Activated CD8-positive, alpha-beta memory T cell treated with anti-CD3 and anti-CD28 coated beads, Interleukin-2, amount 50 U/mL, for 24 hours (primary cell): ENCODE measurements around the gene KCNE3.

ENCODE experiments used
- DNase-seq: peaks from one replicate; pipeline ENCODE4 v3.0.0-alpha.2; 2020; ENCODE audit errors: extremely low read depth

KCNE3 gene, protein sequence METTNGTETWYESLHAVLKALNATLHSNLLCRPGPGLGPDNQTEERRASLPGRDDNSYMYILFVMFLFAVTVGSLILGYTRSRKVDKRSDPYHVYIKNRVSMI

DNA sequence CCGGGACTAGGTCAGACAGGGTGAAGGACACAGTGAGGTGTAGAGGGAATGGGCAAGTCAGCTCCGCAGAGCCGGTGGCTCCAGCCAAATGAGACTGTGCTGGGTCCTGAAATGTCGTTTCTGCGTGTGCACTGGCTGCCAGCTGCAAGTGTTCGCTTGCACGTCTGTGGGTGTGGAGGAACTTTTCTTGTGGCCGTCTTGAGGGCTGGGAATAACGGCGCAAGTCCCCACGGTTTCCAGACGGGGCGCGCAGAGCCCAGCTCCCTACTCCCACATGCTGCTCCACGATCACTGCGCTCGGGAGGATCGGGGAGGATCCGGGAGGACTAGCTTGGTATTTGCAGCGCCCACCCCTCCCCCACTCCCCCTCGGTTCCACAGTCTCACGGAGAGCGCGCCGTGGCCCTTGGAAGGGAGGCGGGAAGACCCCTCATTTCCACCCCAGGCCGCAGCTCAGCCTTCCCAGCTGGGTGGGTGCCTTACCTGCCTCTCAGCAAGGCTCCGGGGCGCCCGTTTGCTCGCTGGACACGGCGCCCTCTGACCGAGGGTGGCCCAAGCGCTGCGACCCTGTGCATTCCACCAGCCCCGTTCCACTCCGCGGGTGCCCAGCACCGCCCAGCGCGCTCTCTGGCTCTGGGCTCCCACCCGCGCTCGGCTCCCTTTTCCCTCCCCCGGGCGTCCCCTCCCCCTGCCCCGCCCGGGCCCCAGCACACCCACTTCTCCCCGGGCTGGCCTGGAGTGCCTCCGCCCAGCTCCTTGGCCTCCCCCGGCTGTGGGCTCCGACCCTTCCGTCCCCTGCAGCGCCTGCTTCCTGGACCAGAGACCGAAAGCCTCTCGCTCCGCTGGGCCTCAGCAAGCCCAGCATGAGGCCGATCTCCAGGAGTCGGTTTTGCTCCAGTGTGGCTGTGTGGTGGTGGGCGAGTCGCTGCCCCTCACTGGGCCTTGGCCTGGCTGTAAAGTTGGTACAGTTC lies at the start of gene KCNE3:
Gene KCNE3 (minus strand): TSS at position 634 of the 970 bp plus-strand sequence. CDS start 9,986 bp downstream, outside the sequence.
- DNase-seq = no peak

DNA sequence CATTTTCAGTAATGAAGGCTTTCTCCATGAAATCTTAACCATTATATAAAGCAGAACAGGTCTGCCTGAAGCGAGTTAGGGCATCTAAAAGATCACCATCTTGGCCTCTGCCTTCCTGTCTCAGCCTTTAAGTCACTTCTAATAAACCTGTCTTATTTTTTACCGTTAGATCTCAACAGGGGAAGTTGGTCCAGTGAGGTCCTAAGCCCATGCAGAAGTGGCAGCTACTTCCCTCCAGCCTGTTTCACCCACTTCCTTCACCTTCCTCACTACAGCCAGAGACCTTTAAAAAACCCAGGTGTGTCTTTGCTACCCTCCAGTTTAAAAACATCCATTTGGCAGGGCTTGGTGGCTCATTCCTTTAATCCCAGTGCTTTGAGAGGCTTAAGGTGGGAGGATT lies 40.2 kb upstream of the KCNE3 start:
- DNase-seq = no peak

DNA sequence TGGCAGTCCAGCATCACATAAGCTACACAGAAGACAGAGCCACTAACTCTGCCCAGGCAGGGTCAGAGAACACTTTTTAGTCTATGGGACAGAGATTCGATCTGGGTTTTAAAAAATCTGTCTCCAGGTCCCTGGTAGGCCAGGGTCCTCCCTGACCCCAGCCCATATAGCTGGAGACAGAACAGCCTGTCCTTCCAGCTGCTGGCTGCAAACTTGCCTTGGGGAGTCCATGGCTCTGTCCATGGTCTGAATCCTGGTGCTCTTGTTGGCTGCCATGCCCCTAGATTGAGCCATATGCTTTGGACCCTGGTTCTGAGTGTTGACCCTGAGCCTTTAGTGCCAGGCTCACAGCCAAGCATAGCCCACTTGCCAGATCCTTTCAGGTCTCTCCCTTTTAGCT lies 39.5 kb upstream of the KCNE3 start:
- no peak for DNase-seq

DNA sequence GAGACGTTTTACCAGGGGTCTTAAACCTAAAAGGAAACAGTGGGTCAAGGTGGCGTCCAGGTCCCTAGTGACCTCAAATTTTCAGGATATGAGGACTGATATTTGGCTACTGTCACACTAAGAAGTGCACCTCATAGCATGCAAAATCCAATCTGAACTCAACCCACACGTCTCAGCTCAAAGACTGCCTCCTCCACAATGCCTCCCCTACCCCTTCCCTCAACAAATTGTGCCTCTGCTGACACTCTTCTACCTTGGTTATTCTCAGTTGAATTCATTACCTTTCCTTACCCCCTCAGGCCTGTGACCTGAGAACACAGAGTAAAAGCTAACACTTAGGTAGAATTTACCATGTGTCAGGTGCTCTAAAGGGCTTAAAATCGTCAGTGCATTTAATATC lies 38.6 kb upstream of the KCNE3 start:
- DNase-seq = no peak

DNA sequence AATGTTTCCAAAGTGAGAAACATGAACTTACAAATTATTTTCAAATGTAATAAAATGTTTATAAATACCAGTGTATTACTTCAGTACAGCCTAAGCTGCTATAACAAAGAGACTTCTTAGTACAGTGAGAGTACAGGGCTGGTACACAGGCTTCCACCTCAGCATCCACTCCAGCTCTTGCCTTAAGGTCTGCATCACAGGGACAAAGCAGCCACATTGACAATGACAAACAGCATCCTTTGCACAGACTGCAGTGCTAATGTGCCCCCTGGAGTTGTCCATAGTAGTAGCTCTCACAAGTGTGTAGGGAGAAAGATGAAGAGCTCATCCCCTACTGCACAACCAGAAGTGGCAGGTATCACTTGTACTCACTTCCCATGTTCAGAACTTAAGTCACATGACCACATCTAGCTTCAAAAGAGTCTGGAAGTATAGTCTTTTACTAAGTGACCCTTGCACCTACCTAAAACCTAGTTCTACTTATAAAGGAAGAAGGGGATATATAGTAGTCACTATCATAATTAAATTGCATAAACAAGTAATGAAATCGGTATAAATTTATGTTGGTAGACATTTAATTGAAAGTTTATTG lies 36.8 kb upstream of the KCNE3 start:
- no peak for DNase-seq

DNA sequence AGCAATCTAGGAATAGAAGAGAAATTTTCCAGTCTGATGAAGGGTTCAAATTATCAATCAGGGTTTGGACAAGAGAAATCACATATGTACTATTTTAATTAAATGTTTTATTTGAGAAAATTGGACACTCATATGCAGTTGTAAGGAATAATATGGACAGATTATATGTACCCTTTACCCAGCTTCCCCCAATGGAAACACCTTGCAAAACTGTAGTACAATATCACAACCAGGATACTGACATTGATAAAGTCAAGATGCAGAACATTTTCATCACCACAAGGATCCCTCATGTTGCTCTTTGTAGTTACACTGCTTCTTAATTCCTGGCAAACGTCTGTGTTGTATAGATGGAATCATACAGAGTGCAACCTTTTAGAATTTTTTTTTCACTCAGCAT lies 27.6 kb upstream of the KCNE3 start:
- no peak for DNase-seq

DNA sequence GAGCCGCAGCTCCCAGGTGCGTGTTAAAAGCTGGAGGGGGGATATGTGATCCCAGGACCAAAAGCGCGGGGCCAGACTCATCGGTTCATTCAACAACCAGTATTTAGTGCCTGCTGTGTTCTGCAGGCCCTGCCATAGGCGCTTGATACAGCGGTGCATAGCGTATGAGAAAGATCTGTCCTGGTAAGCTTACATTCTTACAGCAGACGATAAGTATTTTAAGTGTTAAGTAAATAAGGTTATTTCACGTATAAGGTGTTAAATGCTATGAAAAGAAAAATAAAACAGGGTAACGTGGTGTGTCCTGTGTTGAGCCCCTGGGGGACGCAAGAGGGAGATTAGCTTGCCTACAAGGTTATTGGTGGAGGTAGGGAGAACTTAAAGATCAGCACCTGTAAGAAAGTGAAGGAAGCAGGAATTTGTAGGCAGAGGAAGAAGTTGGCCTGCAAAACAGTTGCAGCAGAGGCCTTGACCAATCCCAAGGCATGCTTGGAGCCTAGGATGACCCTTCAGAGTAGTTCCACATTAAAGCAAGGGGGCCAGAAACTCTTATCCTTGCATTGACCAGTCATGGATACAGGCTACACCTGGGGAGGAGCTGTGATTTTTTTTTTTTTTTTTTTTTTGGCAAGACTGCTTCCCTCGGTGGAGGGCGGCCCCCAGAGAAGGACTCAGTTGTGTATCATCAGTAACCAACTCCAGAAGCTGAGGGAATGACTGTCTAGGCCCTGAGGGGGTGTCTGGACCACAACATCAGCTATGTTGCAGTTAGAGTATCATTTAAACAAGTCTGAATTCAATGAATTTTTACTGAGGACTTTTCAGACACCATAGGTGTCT lies 26.7 kb upstream of the KCNE3 start:
- DNase-seq = no peak

DNA sequence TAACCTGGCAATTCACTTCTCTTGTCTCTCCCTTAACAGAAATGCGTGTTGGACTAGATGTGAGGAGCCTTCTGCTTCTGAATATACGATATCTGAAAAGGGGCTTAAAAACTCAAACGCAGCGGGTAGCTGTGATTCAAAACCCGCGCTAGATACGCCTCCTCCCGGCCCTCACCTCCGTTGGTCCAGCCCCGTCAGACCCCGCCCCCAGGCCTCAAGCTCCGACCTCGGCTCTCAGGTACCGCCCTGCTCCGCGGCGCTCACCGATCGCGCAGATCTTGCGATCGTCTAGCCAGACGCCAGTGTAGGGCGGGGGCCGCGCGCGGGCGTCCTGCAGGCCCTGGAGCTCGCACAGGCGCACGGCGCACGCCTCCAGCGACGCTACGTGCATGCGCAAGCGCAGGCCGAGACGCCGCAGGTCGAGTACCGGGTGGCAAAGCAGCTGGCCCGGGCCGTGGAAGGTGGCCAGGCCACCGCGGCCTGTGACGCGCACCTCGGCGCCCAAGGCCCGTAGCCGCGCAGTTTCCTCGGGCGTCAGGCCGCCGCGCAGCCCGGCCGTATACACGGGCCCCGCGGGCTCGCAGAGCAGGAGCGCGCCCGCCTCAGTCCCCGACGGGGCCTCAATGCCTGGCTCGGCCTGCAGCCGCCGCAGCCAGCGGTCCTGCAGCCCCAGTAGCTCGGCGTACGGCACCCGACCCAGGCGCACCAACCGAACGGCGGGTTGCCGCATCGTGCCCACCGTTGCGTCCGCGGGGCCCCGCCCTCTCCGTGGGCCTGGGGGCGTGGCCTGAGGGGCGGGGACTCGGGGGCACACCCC lies 25.8 kb upstream of the KCNE3 start, which contains the start of gene LIPT2:
Gene LIPT2 (minus strand): TSS at position 751 of the 817 bp plus-strand sequence. CDS start 21 bp downstream, at position 730.
- peak; percentile 91 for DNase-seq

DNA sequence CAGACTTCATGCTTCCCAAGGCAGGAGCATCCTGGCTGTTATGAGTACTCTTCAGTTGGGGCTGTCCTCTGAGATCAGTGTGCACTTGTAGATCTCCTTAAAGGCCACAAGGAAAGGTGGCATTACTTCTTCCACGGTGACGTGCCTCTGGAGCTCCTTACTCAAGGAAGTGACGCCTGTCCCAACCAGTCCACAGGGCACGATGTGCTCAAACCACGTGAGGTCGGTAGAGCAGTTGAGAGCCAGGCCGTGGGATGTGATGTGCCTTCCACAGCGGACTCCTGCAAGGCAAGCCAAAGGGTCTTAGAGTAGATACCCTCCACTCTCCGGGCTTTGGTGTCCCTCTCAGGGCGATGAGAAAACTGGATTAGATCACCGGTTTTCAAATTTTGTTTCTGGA lies 24.7 kb upstream of the KCNE3 start:
- no peak for DNase-seq

DNA sequence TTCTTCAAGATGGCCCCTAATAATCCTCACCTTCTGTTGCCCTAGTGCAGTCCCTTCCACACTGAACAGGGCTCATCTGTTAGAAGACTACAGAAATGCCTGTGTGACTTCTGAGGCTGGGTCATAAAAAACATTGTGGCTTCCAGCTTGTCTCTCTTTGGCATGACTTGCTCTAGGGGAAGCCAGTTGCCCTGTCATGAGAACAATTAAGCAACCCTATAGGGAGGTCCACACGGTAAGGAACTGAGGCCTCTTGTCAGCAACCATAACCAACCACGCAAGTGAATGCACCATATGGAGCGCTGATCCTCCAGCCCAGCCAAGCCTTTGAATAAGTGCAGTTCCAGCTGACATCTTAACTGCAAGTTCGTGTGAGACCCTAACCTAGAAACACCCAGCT lies 23.6 kb upstream of the KCNE3 start:
- no peak for DNase-seq

DNA sequence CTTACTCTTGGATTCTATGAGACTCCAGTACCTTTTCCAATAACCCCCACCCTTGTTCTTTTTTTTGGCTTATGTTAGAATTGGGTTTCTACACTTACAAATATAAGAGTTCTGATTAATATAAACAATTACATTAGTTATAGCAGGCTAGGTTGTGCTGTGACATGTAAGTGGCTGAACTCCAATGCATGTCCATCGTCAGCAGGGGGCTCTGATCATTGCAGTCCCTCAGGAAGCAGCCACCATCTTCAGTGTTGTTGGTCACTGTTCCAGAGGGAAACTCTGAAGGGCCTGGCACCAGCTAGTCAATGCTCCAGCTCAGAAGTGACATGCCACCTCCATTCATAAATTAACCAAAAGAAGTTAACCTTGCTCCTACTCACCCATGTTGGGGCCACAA lies 20.5 kb upstream of the KCNE3 start:
- no peak for DNase-seq

DNA sequence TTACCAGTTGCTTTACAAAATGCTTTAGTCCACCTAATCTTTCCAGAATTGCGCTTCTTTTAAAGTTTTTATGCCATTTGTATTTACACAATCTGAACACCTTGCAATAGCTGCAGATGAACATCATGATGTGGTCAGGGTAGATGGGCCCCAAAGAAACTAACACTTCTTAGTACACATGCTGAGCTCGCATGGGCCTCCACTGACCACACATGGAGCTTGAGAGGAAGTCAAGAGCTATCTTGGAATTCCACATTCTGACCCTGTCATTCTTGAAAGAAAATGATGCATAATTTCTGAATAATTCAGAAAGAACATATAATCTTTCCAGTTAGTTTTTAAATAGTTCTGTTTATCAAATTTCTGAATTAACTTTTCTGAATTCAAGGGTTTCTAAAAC lies 18.5 kb upstream of the KCNE3 start:
- DNase-seq = no peak

DNA sequence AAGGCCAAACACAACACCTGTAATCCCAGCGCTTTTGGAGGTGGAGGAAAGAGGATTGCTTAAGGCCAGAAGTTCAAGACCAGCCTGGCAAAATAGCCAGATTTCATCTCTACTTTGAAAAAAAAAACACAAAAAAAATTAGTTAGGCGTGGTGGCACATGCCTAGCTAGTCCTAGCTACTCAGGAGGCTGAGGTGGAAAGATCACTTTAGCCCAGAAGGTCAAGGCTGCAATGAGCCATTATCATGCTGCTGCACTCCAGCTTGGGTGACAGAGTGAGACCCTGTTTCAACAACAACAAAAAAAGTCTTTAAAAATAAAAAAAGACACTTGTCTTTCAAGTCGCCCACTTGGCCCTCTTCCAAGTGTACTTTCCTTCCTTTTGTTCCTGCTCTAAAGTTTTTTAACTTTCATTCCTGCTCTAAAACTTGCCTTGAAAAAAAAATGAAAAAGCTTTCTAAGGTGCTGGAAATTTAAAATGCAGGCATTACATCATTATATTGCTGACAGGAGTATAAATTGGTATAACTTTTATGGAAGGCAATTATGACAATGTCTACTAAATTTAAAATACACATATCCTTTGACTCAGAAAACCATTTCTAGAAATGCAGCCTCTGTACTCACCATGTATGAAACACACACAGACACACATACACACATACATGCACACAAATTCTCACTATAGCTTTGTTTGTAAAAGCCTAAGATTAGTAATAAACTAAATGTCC lies 13.5 kb upstream of the KCNE3 start:
- no peak for DNase-seq

DNA sequence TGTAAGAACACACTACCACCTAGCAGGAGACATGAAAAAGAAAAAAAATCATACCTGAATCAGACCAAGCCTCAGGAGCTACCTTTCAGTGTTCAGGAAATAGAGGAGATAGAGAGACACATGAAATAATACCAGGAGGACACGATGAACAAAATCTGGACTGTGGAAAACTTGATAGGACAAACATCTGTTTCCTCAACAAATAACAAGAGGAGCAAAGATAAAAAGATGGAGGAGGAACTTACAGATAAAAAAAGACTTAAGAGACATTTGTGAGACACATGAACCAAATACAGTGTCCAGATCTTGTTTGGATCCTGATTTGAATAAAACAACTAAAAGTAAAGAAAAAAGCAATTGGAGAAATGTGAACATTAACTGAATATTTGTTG lies 12.4 kb upstream of the KCNE3 start:
- DNase-seq = no peak

DNA sequence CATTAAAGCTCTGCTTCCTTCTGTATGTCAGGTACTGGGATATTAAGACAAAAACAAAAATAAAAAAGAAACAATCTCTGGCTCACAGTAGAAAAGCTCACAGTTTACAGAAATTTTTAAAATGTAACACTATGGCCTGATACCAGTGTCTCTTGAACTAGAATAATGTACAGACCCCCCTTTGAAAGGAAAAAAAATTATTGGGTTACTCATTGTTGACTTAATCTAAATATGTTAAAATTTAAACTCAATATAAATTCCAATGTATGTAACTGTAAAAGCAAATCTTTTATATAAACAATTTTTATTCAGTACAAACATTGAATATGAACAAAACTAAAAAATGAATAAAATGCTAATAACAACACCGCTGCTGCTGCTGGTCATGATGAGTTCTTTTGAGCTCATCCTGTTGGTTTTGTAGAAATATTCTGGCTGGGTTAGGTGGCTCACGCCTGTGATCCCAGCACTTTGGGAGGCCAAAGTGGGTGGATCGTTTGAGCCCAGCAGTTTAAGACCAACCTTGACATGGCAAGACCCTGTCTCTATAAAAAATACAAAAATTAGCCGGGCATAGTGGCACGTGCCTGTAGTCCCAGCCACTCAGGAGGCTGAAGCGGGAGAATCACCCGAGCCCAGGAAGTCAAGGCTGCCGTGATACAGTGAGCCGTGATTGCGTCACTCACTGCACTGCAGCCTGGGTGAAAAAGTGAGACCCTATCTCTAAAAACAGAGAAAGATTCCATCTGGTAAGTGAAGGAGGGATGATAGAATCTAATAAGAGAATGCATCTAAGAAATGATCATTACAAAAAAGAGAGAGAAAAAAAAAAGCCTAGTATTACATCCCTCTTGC lies 11.8 kb upstream of the KCNE3 start:
- no peak for DNase-seq

DNA sequence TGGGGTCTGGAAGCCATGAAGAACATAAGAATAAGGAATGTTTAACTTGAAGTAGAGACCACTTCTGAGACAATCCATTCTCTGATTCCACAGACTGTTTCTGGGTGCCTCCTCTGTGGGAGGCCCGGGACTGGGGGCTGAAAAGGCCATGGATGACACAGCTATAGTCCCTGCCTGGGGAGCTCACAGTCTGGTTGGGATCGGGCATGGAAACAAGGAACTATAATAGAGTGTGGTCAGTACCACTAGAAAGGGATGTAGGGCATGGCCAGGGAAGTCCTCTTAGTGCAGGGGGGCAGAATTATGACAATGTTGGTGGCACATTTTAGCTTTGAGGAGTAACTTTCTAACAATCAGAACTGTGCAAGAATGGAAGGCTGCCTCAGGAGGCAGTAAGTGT lies 9.2 kb upstream of the KCNE3 start:
- no peak for DNase-seq

DNA sequence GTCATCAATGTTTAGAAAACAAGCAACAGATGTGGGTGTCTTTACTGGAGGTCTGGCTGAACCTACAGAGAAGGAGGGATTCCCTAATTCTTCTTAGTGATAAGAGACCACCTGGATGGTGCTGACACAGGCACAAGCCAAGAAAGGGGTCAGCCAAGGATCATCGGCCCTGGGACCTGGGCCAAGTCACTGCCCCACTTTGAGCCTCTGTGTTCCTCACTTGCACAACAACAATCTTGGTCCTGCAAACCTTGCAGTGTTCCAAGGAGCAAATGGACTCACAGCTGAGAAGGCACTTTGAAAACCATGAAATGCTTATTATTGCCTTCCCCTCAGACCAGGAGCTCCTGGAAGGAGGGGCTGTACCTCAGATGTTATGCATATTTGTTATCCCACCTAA lies 7.0 kb upstream of the KCNE3 start:
- DNase-seq = no peak

DNA sequence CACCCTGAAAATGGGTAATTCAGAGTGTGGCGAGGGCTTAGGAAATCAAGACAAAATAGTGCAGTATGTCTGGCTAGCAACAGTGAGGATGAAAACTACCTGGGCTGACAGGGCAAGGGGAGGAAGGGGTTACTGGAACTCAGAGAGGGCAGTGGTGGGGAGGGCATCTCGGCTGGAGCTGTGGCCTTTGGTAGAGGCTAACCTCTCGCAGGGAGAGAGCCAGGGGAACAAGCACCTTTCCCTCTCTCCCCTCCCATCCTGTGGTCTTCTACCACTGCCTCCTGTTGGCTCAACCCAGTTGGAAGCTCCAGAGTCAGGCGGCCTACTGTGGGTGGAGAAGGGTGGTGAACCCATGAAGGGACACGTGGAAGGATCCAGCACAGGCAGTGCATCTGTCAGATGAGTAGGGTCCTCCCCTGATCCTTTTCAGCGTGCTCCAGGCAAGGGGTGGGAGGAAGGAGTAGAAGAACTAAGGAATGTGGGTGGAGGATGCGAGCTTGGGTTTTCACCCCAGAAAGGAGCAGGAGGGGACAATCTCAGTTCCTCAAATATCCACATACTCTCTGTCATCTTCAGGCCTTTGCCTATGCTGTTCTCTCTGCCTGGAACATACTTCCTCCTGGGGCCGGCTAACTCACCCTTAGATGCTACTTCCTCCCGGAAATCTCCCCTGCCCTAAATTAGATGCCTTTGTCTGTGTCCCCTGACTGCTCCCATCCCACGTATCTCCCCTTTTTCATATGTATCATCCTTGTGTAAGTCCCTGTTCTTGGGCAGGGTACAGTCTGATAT lies 6.2 kb upstream of the KCNE3 start:
- no peak for DNase-seq
